Neuronal stem cell (in vitro differentiated cells): Measurements from ENCODE around the gene KY.

Source experiments
- DNase-seq: peaks from one replicate; pipeline ENCODE4 v3.0.0-alpha.2; 2013; ENCODE audit warnings: low spot score
- H2AFZ ChIP-seq: one replicate; pipeline ENCODE4 v1.6.1; 2013; ENCODE audit warnings: mild to moderate bottlenecking, low read length, inconsistent platforms
- H2AK5ac ChIP-seq: 2 replicates; pipeline ENCODE4 v1.6.1; 2013; ENCODE audit warnings: low read depth, mild to moderate bottlenecking, inconsistent platforms, low read length, moderate library complexity, mixed read lengths
- H2BK120ac ChIP-seq: 2 replicates; pipeline ENCODE4 v1.6.1; 2013; ENCODE audit warnings: low read depth, mild to moderate bottlenecking, inconsistent platforms, low read length, moderate library complexity, mixed read lengths
- H2BK12ac ChIP-seq: one replicate; pipeline ENCODE4 v1.6.1; 2013; ENCODE audit warnings: low read length, inconsistent platforms
- H2BK15ac ChIP-seq: 2 replicates; pipeline ENCODE4 v1.6.1; 2013; ENCODE audit warnings: mild to moderate bottlenecking, low read length, inconsistent platforms, mixed read lengths
- H2BK5ac ChIP-seq: one replicate; pipeline ENCODE4 v1.6.1; 2013; ENCODE audit warnings: inconsistent platforms, mild to moderate bottlenecking, low read length, moderate library complexity
- H3K14ac ChIP-seq: one replicate; pipeline ENCODE4 v1.6.1; 2013; ENCODE audit warnings: low read length, inconsistent platforms
- H3K18ac ChIP-seq: 2 replicates; pipeline ENCODE4 v1.6.1; 2013; ENCODE audit warnings: low read length, inconsistent platforms
- H3K23ac ChIP-seq: 2 replicates; pipeline ENCODE4 v1.6.1; 2013; ENCODE audit warnings: low read depth, mild to moderate bottlenecking, mixed read lengths, low read length, inconsistent platforms; ENCODE audit not compliant: poor library complexity
- H3K27ac ChIP-seq: replicated peaks from 3 replicates; pipeline ENCODE4 v1.5.1; 2013; ENCODE audit warnings: low read length, inconsistent platforms
- H3K27me3 ChIP-seq, 3 experiments: 2 replicates each; pipeline ENCODE4 v1.6.1; 2013; ENCODE audit warnings: low read length in 3 of 3, mild to moderate bottlenecking in 2 of 3, inconsistent platforms in 1 of 3, low read depth in 1 of 3, mixed read lengths in 1 of 3, moderate library complexity in 1 of 3; ENCODE audit not compliant: control insufficient read depth in 3 of 3, insufficient read depth in 3 of 3
- H3K36me3 ChIP-seq, 2 donors: replicated peaks in 1 of 2; 2 replicates each; pipeline ENCODE4 v1.6.1; 2013; ENCODE audit warnings: low read length in 2 of 2; ENCODE audit not compliant: control insufficient read depth in 2 of 2, insufficient read depth in 2 of 2
- H3K4ac ChIP-seq: 2 replicates; pipeline ENCODE4 v1.6.1; 2013; ENCODE audit warnings: inconsistent platforms, mild to moderate bottlenecking, low read length, moderate library complexity
- H3K4me1 ChIP-seq, 2 donors: 1 replicate in 1 of 2; 2 replicates in 1 of 2; pipeline ENCODE4 v1.6.1; 2013; ENCODE audit warnings: low read length in 2 of 2, low read depth in 1 of 2; ENCODE audit not compliant: control insufficient read depth in 2 of 2, insufficient read depth in 1 of 2
- H3K4me2 ChIP-seq: one replicate; pipeline ENCODE4 v1.6.1; 2013; ENCODE audit warnings: mild to moderate bottlenecking, low read length, inconsistent platforms; ENCODE audit not compliant: insufficient read depth, poor library complexity, severe bottlenecking
- H3K4me3 ChIP-seq, 2 donors: 2 replicates each; pipeline ENCODE4 v1.5.1; 2013; ENCODE audit warnings: low read length in 2 of 2, mild to moderate bottlenecking in 2 of 2, inconsistent platforms in 1 of 2, moderate library complexity in 1 of 2
- H3K79me1 ChIP-seq: one replicate; pipeline ENCODE4 v1.6.1; 2013; ENCODE audit warnings: low read depth, mild to moderate bottlenecking, inconsistent platforms, low read length, moderate library complexity
- H3K9ac ChIP-seq: one replicate; pipeline ENCODE4 v1.6.1; 2013; ENCODE audit warnings: mild to moderate bottlenecking, low read depth, low read length, inconsistent platforms; ENCODE audit not compliant: poor library complexity
- H3K9me3 ChIP-seq, 2 donors: replicated peaks in 1 of 2; 2 replicates each; pipeline versions ENCODE3 to v1.6.1; 2013; ENCODE audit warnings: low read length in 2 of 2, mild to moderate bottlenecking in 2 of 2, inconsistent platforms in 1 of 2, low read depth in 1 of 2, mixed read lengths in 1 of 2, moderate library complexity in 1 of 2; ENCODE audit not compliant: control insufficient read depth in 2 of 2, insufficient read depth in 1 of 2
- H4K8ac ChIP-seq: one replicate; pipeline ENCODE4 v1.6.1; 2013; ENCODE audit warnings: low read depth, mild to moderate bottlenecking, inconsistent platforms, low read length, moderate library complexity
- H4K91ac ChIP-seq: one replicate; pipeline ENCODE4 v1.6.1; 2013; ENCODE audit warnings: low read length, low read depth, mild to moderate bottlenecking, inconsistent platforms; ENCODE audit not compliant: poor library complexity
- WGBS, 2 donors: extraction: QIAGEN DNeasy Blood & Tissue Kit; methylation state at CpG; one replicate each; pipeline ENCODE4 v1.1.7; 2013; ENCODE audit warnings: missing lambda C conversion rate in 2 of 2, mixed read lengths in 1 of 2; ENCODE audit not compliant: insufficient read length in 2 of 2, insufficient replicate concordance in 1 of 2; ENCODE audit errors: extremely low coverage in 2 of 2; 5-methylcytosine and 5-hydroxymethylcytosine counted together

The KY gene

DNA sequence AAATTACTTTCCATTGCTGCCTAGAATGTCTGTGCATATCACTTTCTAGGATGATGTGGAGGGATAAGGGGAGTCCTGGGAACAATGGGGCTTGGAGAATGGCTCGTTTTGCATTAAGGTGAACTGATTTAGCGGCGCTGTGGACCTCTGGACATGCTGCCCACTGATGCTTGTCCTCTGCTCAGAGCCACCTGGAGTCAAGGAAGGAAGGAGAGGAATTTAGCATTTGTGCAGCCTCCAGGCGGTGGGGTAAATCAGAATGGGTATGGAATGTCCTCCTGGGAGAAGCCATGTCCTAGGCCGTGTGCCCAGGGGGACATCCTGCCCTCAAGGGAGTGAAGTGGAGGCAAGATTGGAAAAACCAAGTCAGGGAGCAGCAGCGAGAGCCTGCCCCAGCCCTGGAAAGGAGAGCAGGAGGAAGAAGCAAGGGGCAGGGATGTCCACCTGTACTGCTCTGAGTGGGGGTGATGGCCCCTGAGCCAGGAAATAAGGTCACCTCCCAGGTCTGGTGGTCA is 37.8 kb downstream of the KY start:
- H3K4me2 ChIP-seq: no peak overlapping the region
- H2AFZ ChIP-seq: no peak overlapping the region
- no peak overlapping the region for H3K27ac ChIP-seq
- H2AK5ac ChIP-seq: peak overlapping the region; percentile 2
- H2BK120ac ChIP-seq: no peak overlapping the region
- no peak overlapping the region for H3K18ac ChIP-seq
- H3K79me1 ChIP-seq: no peaks in the 10 kb centered on the region
- no peak overlapping the region for H4K8ac ChIP-seq
- H3K4ac ChIP-seq: no peak overlapping the region
- no peaks in the 10 kb centered on the region for H3K9me3 ChIP-seq
- H2BK5ac ChIP-seq: no peak overlapping the region
- DNase-seq: no peak
- peak overlapping the region in 1 of 2 donors; percentile 40 for H3K4me3 ChIP-seq
- no peaks in the 10 kb centered on the region for H3K27me3 ChIP-seq
- H3K14ac ChIP-seq: no peak overlapping the region
- H3K23ac ChIP-seq: no peak overlapping the region
- no peak overlapping the region for H3K9ac ChIP-seq
- no CpG with 5 or more reads among the region's 6 CpGs for WGBS, 2 donors
- H2BK12ac ChIP-seq: no peak overlapping the region
- no peaks in the 10 kb centered on the region for H3K36me3 ChIP-seq
- H3K4me1 ChIP-seq: peaks cover under 1 to 5% of the 10 kb centered on the region in 2 donors
- H4K91ac ChIP-seq: no peak overlapping the region
- no peak overlapping the region for H2BK15ac ChIP-seq

DNA sequence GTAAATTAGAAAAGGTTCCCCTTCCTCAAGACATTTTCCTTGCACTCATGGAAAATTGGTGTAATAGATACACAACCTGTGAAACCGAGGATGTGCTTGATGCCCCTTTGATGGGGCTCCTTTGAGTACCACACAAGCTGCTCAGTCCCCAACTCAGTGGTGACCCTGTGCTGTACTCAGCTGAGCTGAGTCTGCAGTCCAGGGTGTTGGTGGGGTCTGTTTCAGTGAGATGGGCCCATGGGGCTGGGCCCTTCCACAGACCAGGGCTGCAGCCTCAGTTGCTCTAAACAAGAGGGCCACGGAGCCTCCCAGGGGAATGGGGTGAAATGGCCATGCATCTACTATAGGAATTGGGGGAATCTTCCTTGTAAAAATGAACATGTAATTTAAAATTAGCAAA is 39.3 kb downstream of the KY start:
- Histone ChIP-seq H2AK5ac (no peak overlapping the region), H3K23ac (no peak overlapping the region), H3K79me1 (no peaks in the 10 kb centered on the region), H2BK12ac (no peak overlapping the region), H3K14ac (no peak overlapping the region), H4K8ac (no peak overlapping the region), H3K36me3 (no peaks in the 10 kb centered on the region), H2AFZ (no peak overlapping the region), H3K27me3 (no peaks in the 10 kb centered on the region), H3K27ac (no peak overlapping the region), H3K4ac (no peak overlapping the region), H3K4me1 (peaks cover 0 to 5% of the 10 kb centered on the region in 2 donors), H3K4me3 (no peak overlapping the region), H3K9ac (no peak overlapping the region), H3K4me2 (no peak overlapping the region), H4K91ac (no peak overlapping the region), H2BK15ac (no peak overlapping the region), H3K18ac (no peak overlapping the region), H2BK5ac (no peak overlapping the region), H2BK120ac (no peak overlapping the region), H3K9me3 (no peaks in the 10 kb centered on the region)
- WGBS, 2 donors: no CpG with 5 or more reads among the region's 2 CpGs
- DNase-seq: no peak

DNA sequence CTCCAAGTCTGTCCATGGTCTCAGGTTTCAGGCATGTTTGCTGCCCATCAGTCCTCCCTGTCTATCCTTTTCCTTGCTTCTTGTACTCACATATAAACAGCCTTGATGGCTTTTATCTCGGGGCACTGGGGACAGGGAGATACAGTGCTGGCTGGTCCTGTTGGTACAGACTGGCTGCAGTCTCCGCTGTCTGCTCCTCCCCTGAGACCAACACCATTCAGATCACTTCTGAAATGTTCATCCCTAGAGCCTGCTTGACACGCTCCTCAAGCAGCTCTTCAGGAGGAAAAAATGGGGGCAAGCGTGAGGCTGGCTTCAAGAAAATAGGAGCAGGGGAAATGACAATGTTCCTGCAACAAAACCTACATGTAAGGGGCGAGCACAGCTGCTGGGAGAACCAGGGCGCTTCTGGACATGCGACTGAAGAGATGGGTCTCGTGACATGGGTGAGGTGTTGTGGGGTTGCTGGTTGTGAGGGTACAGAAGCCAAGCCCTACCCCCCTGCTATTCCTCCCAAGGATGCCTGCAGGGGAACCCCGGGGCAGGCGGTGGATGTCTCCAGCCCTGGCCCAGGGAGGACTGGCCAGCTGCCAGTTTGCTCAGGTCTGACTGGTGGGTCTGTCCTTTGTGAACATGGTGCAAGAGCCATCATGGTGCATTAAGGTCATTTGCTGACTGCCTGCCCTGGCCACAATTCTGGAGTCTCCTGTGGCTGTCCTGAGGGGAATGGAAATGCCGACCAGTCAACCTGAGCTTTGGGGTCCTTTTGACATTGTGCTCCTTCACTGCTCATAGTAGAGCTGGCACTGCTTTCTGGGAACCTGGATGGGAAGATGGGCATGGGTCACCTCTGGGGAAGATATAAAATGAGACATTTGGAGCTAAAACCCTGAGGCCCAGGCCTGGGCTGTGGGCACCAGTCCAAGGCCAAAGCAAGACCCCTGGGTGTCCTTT is 40.1 kb downstream of the KY start:
- Histone ChIP-seq H3K27ac (no peak overlapping the region), H2BK12ac (no peak overlapping the region), H3K4ac (no peak overlapping the region), H3K36me3 (no peaks in the 10 kb centered on the region), H3K4me3 (no peak overlapping the region), H3K9me3 (no peaks in the 10 kb centered on the region), H3K23ac (no peak overlapping the region), H2AK5ac (no peak overlapping the region), H2AFZ (no peak overlapping the region), H3K27me3 (no peaks in the 10 kb centered on the region), H3K9ac (no peak overlapping the region), H3K18ac (no peak overlapping the region), H3K14ac (no peak overlapping the region), H3K4me1 (peaks cover 0 to 5% of the 10 kb centered on the region in 2 donors), H2BK15ac (no peak overlapping the region), H2BK5ac (no peak overlapping the region), H3K4me2 (no peak overlapping the region), H4K8ac (no peak overlapping the region), H3K79me1 (no peaks in the 10 kb centered on the region), H4K91ac (no peak overlapping the region), H2BK120ac (no peak overlapping the region)
- WGBS, 2 donors: no CpG with 5 or more reads among the region's 11 CpGs
- DNase-seq: no peak

DNA sequence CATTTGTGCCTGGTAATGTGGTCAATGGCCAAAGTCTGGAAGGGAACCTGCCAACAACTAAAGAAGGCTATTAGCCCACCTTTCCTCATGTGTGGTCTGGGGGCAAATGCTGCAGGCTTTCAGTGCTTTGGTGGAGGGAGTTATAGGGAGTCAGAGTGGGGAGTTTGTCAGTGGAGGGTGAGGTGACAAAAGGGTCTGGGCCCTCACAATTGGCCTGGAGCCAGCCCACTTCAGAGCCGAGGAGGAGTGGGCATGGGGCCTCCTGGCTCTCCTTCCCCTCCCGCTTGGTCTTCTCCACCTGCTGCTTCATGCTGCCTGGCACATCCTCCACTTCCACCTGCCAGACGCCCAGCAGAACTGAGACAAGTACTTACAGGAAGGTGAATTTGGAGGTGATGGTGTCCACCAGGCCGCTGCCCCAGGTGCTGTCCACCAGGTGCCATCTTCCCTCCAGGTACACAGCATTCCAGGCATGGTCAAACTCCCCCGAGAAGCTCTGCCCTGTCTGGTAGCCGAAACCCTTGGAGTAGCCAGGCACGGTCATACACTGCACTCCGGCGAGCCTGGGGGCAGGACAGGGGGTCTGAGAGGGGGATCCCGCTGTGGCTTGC is 40.9 kb downstream of the KY start:
- Histone ChIP-seq H3K79me1 (no peaks in the 10 kb centered on the region), H3K4me2 (no peak overlapping the region), H3K18ac (peak overlapping the region; percentile 31), H3K4me3 (no peak overlapping the region), H2BK120ac (no peak overlapping the region), H3K23ac (no peak overlapping the region), H3K27me3 (no peaks in the 10 kb centered on the region), H3K4me1 (peaks cover 0 to 8% of the 10 kb centered on the region in 2 donors), H2BK12ac (no peak overlapping the region), H2BK5ac (no peak overlapping the region), H3K9me3 (no peaks in the 10 kb centered on the region), H4K91ac (no peak overlapping the region), H4K8ac (no peak overlapping the region), H3K9ac (no peak overlapping the region), H3K36me3 (no peaks in the 10 kb centered on the region), H2BK15ac (no peak overlapping the region), H3K27ac (no peak overlapping the region), H2AK5ac (no peak overlapping the region), H3K4ac (no peak overlapping the region), H2AFZ (no peak overlapping the region), H3K14ac (no peak overlapping the region)
- no CpG with 5 or more reads among the region's 10 CpGs for WGBS, 2 donors
- no peak for DNase-seq
